ENCODE data around the gene ELP5. TPM values are rescaled to one million over a fixed set of nuclear protein-coding genes. Genes with fewer than 3 reads are reported as not detected.

The ELP5 gene
- total and polyA plus RNA-seq, 10 of the 15 experiments (the other 5 are each of a cell fraction or from before 2014, with no cell fraction given) = 41.1 to 109 (median 77.5) TPM

DNA sequence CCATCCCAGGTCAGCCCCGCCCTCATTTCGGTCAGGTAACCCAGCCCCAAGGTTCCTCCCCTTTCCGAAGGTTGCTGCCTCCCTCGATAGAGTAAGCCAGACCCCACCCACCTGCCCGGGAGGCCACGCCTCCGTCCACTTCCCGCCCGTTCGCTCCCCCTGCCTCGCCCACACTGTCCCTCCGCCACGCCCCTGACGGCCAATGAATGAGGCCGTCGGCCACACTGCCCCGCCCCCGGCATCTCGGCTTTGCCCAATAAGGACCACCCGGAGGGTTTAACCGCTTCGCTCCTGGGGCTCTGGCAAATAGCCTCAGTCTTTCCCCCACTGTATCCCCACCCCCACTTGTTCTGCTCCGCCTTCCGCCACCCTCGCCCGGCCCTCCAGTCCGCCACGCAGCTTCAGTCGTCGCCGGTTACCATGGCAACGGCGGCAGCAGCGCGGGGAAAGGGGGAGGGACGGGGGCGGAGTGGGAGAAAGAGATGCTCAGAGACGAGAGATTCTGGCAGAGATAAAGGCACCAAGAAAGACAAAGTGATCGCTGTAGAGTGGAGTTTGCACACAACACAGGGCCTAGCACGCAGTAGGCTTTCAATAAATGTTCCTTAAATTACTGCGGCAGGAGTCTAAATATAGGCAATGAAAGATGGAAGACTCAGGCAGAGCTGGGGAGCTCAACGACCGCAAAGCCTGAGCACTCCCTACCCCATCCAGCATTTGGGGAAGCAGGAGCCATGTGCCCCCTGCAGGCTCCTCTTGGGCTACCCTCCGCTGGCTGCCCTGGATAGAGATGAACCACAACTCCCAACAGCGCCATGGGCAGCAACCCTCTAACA is 37.5 kb upstream of the ELP5 start (continued):
- TF ChIP-seq CREM (IDR thresholded peaks at IDR 0.05; ENCODE audit: low read depth) (peak; percentile 55), IKZF1 (conservative IDR thresholded peaks at IDR 0.05) (peak; percentile 87), CREB1 (IDR thresholded peaks at IDR 0.05; ENCODE audit: low read depth) (peak; percentile 84), BMI1 (IDR thresholded peaks at IDR 0.05; ENCODE audit: borderline replicate concordance) (peak; percentile 100), PAX5 (IDR thresholded peaks at IDR 0.05; ENCODE audit: borderline replicate concordance, low read depth, low read length) (no peak), MYC (IDR thresholded peaks at IDR 0.05; ENCODE audit: insufficient read depth, insufficient read length, insufficient replicate concordance, low read length, severe bottlenecking) (no peak), POU2F2 (IDR thresholded peaks at IDR 0.05; ENCODE audit: borderline replicate concordance, low read depth, low read length) (no peak), SREBF1 (IDR thresholded peaks at IDR 0.05; ENCODE audit: low read length) (peak; percentile 57), MEF2B (IDR thresholded peaks at IDR 0.05; ENCODE audit: partially characterized antibody, poor library complexity, severe bottlenecking) (peak; percentile 14), NFYB (IDR thresholded peaks at IDR 0.05; ENCODE audit: insufficient read depth, low read depth, low read length) (peak; percentile 77), SIX5 (IDR thresholded peaks at IDR 0.05; ENCODE audit: low read depth, low read length, severe bottlenecking) (peak; percentile 97), RUNX3 (IDR thresholded peaks at IDR 0.05; ENCODE audit: low read length) (peak; percentile 62; the same call in 1 of the 2 replicates), NR2C1 (IDR thresholded peaks at IDR 0.05) (0 out of 2 replicates have a peak, but pooled peaks have one; percentile 21), MTA3 (IDR thresholded peaks at IDR 0.05; ENCODE audit: borderline replicate concordance, low read length) (no peak), TAF1 (IDR thresholded peaks at IDR 0.05; ENCODE audit: borderline replicate concordance, low read depth, low read length) (no peak), DPF2 (IDR thresholded peaks at IDR 0.05) (0 out of 2 replicates have a peak, but pooled peaks have one; percentile 36)
- TF ChIP-seq, protein P1, sequence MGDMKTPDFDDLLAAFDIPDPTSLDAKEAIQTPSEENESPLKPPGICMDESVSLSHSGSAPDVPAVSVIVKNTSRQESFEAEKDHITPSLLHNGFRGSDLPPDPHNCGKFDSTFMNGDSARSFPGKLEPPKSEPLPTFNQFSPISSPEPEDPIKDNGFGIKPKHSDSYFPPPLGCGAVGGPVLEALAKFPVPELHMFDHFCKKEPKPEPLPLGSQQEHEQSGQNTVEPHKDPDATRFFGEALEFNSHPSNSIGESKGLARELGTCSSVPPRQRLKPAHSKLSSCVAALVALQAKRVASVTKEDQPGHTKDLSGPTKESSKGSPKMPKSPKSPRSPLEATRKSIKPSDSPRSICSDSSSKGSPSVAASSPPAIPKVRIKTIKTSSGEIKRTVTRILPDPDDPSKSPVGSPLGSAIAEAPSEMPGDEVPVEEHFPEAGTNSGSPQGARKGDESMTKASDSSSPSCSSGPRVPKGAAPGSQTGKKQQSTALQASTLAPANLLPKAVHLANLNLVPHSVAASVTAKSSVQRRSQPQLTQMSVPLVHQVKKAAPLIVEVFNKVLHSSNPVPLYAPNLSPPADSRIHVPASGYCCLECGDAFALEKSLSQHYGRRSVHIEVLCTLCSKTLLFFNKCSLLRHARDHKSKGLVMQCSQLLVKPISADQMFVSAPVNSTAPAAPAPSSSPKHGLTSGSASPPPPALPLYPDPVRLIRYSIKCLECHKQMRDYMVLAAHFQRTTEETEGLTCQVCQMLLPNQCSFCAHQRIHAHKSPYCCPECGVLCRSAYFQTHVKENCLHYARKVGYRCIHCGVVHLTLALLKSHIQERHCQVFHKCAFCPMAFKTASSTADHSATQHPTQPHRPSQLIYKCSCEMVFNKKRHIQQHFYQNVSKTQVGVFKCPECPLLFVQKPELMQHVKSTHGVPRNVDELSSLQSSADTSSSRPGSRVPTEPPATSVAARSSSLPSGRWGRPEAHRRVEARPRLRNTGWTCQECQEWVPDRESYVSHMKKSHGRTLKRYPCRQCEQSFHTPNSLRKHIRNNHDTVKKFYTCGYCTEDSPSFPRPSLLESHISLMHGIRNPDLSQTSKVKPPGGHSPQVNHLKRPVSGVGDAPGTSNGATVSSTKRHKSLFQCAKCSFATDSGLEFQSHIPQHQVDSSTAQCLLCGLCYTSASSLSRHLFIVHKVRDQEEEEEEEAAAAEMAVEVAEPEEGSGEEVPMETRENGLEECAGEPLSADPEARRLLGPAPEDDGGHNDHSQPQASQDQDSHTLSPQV (IDR thresholded peaks at IDR 0.05) = no peak
- TF ChIP-seq, protein P2, sequence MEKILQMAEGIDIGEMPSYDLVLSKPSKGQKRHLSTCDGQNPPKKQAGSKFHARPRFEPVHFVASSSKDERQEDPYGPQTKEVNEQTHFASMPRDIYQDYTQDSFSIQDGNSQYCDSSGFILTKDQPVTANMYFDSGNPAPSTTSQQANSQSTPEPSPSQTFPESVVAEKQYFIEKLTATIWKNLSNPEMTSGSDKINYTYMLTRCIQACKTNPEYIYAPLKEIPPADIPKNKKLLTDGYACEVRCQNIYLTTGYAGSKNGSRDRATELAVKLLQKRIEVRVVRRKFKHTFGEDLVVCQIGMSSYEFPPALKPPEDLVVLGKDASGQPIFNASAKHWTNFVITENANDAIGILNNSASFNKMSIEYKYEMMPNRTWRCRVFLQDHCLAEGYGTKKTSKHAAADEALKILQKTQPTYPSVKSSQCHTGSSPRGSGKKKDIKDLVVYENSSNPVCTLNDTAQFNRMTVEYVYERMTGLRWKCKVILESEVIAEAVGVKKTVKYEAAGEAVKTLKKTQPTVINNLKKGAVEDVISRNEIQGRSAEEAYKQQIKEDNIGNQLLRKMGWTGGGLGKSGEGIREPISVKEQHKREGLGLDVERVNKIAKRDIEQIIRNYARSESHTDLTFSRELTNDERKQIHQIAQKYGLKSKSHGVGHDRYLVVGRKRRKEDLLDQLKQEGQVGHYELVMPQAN (conservative IDR thresholded peaks at IDR 0.05) = 0 out of 2 replicates have a peak, but pooled peaks have one; percentile 23
- TF ChIP-seq, protein P3, sequence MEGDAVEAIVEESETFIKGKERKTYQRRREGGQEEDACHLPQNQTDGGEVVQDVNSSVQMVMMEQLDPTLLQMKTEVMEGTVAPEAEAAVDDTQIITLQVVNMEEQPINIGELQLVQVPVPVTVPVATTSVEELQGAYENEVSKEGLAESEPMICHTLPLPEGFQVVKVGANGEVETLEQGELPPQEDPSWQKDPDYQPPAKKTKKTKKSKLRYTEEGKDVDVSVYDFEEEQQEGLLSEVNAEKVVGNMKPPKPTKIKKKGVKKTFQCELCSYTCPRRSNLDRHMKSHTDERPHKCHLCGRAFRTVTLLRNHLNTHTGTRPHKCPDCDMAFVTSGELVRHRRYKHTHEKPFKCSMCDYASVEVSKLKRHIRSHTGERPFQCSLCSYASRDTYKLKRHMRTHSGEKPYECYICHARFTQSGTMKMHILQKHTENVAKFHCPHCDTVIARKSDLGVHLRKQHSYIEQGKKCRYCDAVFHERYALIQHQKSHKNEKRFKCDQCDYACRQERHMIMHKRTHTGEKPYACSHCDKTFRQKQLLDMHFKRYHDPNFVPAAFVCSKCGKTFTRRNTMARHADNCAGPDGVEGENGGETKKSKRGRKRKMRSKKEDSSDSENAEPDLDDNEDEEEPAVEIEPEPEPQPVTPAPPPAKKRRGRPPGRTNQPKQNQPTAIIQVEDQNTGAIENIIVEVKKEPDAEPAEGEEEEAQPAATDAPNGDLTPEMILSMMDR (IDR thresholded peaks at IDR 0.05 in 2 of 3, conservative IDR thresholded peaks at IDR 0.05 in 1 of 3; ENCODE audit: control insufficient read depth in 2 of 3, extremely low read depth in 1 of 3, insufficient read depth in 1 of 3, low read depth in 3 of 3, low read length in 3 of 3) = peak; percentile 56 to 59 (median 56); a peak in 5 of 6 replicates
